Measurements from ENCODE around the gene CKM. TPM values are rescaled to one million over a fixed set of nuclear protein-coding genes. Genes with fewer than 3 reads are reported as not detected.
"Not testable (repeated sequence)": the region's sequence is repeated elsewhere in the genome, so short reads cannot be mapped to it uniquely, and the experiment has no call there.

Gene CKM
- polyA plus RNA-seq, 5 donors: 0.23 to 137 (median 1.3) TPM

- no peak for DNase-seq
Observed at GRCh38 chr19:45350477-45351058, 27.9 kb upstream of the CKM start.

- DNase-seq: no peak
Observed at GRCh38 chr19:45349430-45349941, 26.8 kb upstream of the CKM start.

GRCh38 chr19:45349126-45349415 lies 26.4 kb upstream of the CKM start:
- no peak for DNase-seq

- no peak for DNase-seq
Observed at GRCh38 chr19:45348367-45349125, 25.9 kb upstream of the CKM start.

- no peak for DNase-seq
Observed at GRCh38 chr19:45347570-45348366, 25.1 kb upstream of the CKM start.

GRCh38 chr19:45346449-45346848 lies 23.8 kb upstream of the CKM start:
- no peak for DNase-seq

GRCh38 chr19:45345506-45345860 lies 22.8 kb upstream of the CKM start:
- no peak for DNase-seq

- no peak for DNase-seq
Observed at GRCh38 chr19:45344621-45345505, 22.2 kb upstream of the CKM start.

GRCh38 chr19:45342911-45343310 lies 20.2 kb upstream of the CKM start:
- DNase-seq: no peak

GRCh38 chr19:45340899-45341453 lies 18.3 kb upstream of the CKM start:
- DNase-seq: no peak

- no peak for DNase-seq
Observed at GRCh38 chr19:45340232-45340898, 17.7 kb upstream of the CKM start, which contains the start of gene KLC3. TSS of gene KLC3 (plus strand) at chr19:45340750. CDS start at chr19:45345542, 4,792 bp downstream.

GRCh38 chr19:45339629-45340028 lies 17.0 kb upstream of the CKM start:
- DNase-seq: no peak

- no peak for DNase-seq
Observed at GRCh38 chr19:45336696-45337251, 14.1 kb upstream of the CKM start.

- DNase-seq: not testable (repeated sequence)
Observed at GRCh38 chr19:45334881-45335280, 12.2 kb upstream of the CKM start.

- no peak for DNase-seq
Observed at GRCh38 chr19:45333609-45334303, 11.1 kb upstream of the CKM start.

- no peak for DNase-seq
Observed at GRCh38 chr19:45331411-45331810, 8.7 kb upstream of the CKM start.

- no peak for DNase-seq
Observed at GRCh38 chr19:45327404-45328143, 4.9 kb upstream of the CKM start.

GRCh38 chr19:45324349-45324907 lies 1.8 kb upstream of the CKM start:
- DNase-seq: no peak

GRCh38 chr19:45323671-45324081 lies 1.0 kb upstream of the CKM start:
- DNase-seq: no peak
